ENCODE results near the gene TPO. TPM values are rescaled to one million over a fixed set of nuclear protein-coding genes. Genes with fewer than 3 reads are reported as not detected.

The TPO gene
- total RNA-seq, result not detected

GRCh38 chr2:1413156-1413710 is at the start of gene TPO:
Gene TPO, plus strand, starts transcription at chr2:1413463. Its CDS starts 946 bp downstream, at chr2:1414409.
- Mint-ChIP-seq H3K4me3 (no peak within 1 kb of the TSS), H3K27me3 (ENCODE audit: low read depth) (no peaks in the 10 kb centered on the region), H3K9me3 (ENCODE audit: insufficient read depth) (no peaks in the 10 kb centered on the region), H3K36me3 (ENCODE audit: low read depth) (no peaks in the 10 kb centered on the region), H3K27ac (no peak within 1 kb of the TSS), H3K4me1 (ENCODE audit: low read depth) (no peaks in the 10 kb centered on the region)
- ChIA-PET POLR2A (no interaction called here), CTCF (no interaction called here)
- ATAC-seq (no peak), DNase-seq (no peak)

GRCh38 chr2:1366546-1367134 is 46.6 kb upstream of the TPO start:
- ATAC-seq (no peak), DNase-seq (no peak)
- Mint-ChIP-seq H3K36me3 (ENCODE audit: low read depth) (no peaks in the 10 kb centered on the region), H3K27me3 (ENCODE audit: low read depth) (no peaks in the 10 kb centered on the region), H3K4me3 (no peak overlapping the region), H3K9me3 (ENCODE audit: insufficient read depth) (peaks cover 8% of the 10 kb centered on the region), H3K27ac (no peak overlapping the region), H3K4me1 (ENCODE audit: low read depth) (no peaks in the 10 kb centered on the region)
- CTCF ChIA-PET, result no interaction called here
- POLR2A ChIA-PET, result no interaction called here

GRCh38 chr2:1367601-1368000 is 45.7 kb upstream of the TPO start:
- H3K36me3 Mint-ChIP-seq (ENCODE audit: low read depth), result no peaks in the 10 kb centered on the region
- no peaks in the 10 kb centered on the region for H3K27me3 Mint-ChIP-seq (ENCODE audit: low read depth)
- no peak for DNase-seq

GRCh38 chr2:1369905-1370304 is 43.4 kb upstream of the TPO start:
- H3K36me3 Mint-ChIP-seq (ENCODE audit: low read depth), result no peaks in the 10 kb centered on the region
- DNase-seq (no peak), ATAC-seq (no peak)
- CTCF ChIA-PET, result no interaction called here
- no peak overlapping the region for H3K27ac Mint-ChIP-seq
- no peaks in the 10 kb centered on the region for H3K27me3 Mint-ChIP-seq (ENCODE audit: low read depth)
- H3K4me1 Mint-ChIP-seq (ENCODE audit: low read depth), result no peaks in the 10 kb centered on the region
- POLR2A ChIA-PET, result no interaction called here
- no peaks in the 10 kb centered on the region for H3K9me3 Mint-ChIP-seq (ENCODE audit: insufficient read depth)
- H3K4me3 Mint-ChIP-seq, result no peak overlapping the region

More at GRCh38 chr2:1367601-1368000, 45.7 kb upstream of the TPO start:
- no peak for ATAC-seq
- Mint-ChIP-seq H3K4me1 (ENCODE audit: low read depth) (no peaks in the 10 kb centered on the region), H3K9me3 (ENCODE audit: insufficient read depth) (peaks cover 8% of the 10 kb centered on the region), H3K27ac (no peak overlapping the region), H3K4me3 (no peak overlapping the region)
- ChIA-PET CTCF (no interaction called here), POLR2A (no interaction called here)

- no peaks in the 10 kb centered on the region for H3K4me1 Mint-ChIP-seq (ENCODE audit: low read depth)
- H3K27ac Mint-ChIP-seq, result no peak overlapping the region
- H3K9me3 Mint-ChIP-seq (ENCODE audit: insufficient read depth), result no peaks in the 10 kb centered on the region
- CTCF ChIA-PET, result no interaction called here
- no peak for ATAC-seq
- H3K36me3 Mint-ChIP-seq (ENCODE audit: low read depth), result no peaks in the 10 kb centered on the region
- no peak for DNase-seq
- no peaks in the 10 kb centered on the region for H3K27me3 Mint-ChIP-seq (ENCODE audit: low read depth)
- POLR2A ChIA-PET, result no interaction called here
- H3K4me3 Mint-ChIP-seq, result no peak overlapping the region
Observed at GRCh38 chr2:1370461-1370860, 42.8 kb upstream of the TPO start.

GRCh38 chr2:1371082-1371481 is 42.2 kb upstream of the TPO start:
- DNase-seq, result no peak
- H3K4me3 Mint-ChIP-seq, result no peak overlapping the region
- ATAC-seq, result no peak
- H3K36me3 Mint-ChIP-seq (ENCODE audit: low read depth), result no peaks in the 10 kb centered on the region
- ChIA-PET POLR2A (no interaction called here), CTCF (no interaction called here)
- no peak overlapping the region for H3K27ac Mint-ChIP-seq
- no peaks in the 10 kb centered on the region for H3K4me1 Mint-ChIP-seq (ENCODE audit: low read depth)
- no peaks in the 10 kb centered on the region for H3K27me3 Mint-ChIP-seq (ENCODE audit: low read depth)
- H3K9me3 Mint-ChIP-seq (ENCODE audit: insufficient read depth), result no peaks in the 10 kb centered on the region

GRCh38 chr2:1373830-1374229 is 39.4 kb upstream of the TPO start:
- ATAC-seq, result no peak
- H3K9me3 Mint-ChIP-seq (ENCODE audit: insufficient read depth), result no peaks in the 10 kb centered on the region
- H3K27me3 Mint-ChIP-seq (ENCODE audit: low read depth), result no peaks in the 10 kb centered on the region
- H3K4me3 Mint-ChIP-seq, result no peak overlapping the region
- H3K4me1 Mint-ChIP-seq (ENCODE audit: low read depth), result no peaks in the 10 kb centered on the region
- DNase-seq, result no peak
- ChIA-PET CTCF (no interaction called here), POLR2A (no interaction called here)
- H3K36me3 Mint-ChIP-seq (ENCODE audit: low read depth), result no peaks in the 10 kb centered on the region
- H3K27ac Mint-ChIP-seq, result no peak overlapping the region

- CTCF ChIA-PET, result no interaction called here
- Mint-ChIP-seq H3K4me3 (no peak overlapping the region), H3K9me3 (ENCODE audit: insufficient read depth) (no peaks in the 10 kb centered on the region), H3K27ac (no peak overlapping the region), H3K27me3 (ENCODE audit: low read depth) (no peaks in the 10 kb centered on the region), H3K36me3 (ENCODE audit: low read depth) (no peaks in the 10 kb centered on the region), H3K4me1 (ENCODE audit: low read depth) (no peaks in the 10 kb centered on the region)
- no peak for DNase-seq
- POLR2A ChIA-PET, result no interaction called here
- ATAC-seq, result no peak
Observed at GRCh38 chr2:1374287-1374686, 39.0 kb upstream of the TPO start.

GRCh38 chr2:1375794-1376193 is 37.5 kb upstream of the TPO start:
- no peaks in the 10 kb centered on the region for H3K9me3 Mint-ChIP-seq (ENCODE audit: insufficient read depth)
- no peak overlapping the region for H3K4me3 Mint-ChIP-seq
- no peak overlapping the region for H3K27ac Mint-ChIP-seq
- no peaks in the 10 kb centered on the region for H3K36me3 Mint-ChIP-seq (ENCODE audit: low read depth)
- ChIA-PET CTCF (no interaction called here), POLR2A (no interaction called here)
- H3K27me3 Mint-ChIP-seq (ENCODE audit: low read depth), result no peaks in the 10 kb centered on the region
- H3K4me1 Mint-ChIP-seq (ENCODE audit: low read depth), result no peaks in the 10 kb centered on the region
- DNase-seq (no peak), ATAC-seq (no peak)

GRCh38 chr2:1377473-1377872 is 35.8 kb upstream of the TPO start:
- no peaks in the 10 kb centered on the region for H3K36me3 Mint-ChIP-seq (ENCODE audit: low read depth)
- H3K4me1 Mint-ChIP-seq (ENCODE audit: low read depth), result no peaks in the 10 kb centered on the region
- DNase-seq (no peak), ATAC-seq (no peak)
- no peak overlapping the region for H3K4me3 Mint-ChIP-seq
- no peaks in the 10 kb centered on the region for H3K27me3 Mint-ChIP-seq (ENCODE audit: low read depth)
- H3K9me3 Mint-ChIP-seq (ENCODE audit: insufficient read depth), result no peaks in the 10 kb centered on the region
- no peak overlapping the region for H3K27ac Mint-ChIP-seq
- ChIA-PET POLR2A (no interaction called here), CTCF (no interaction called here)

GRCh38 chr2:1378456-1379150 is 34.7 kb upstream of the TPO start:
- no peak for DNase-seq
- ChIA-PET POLR2A (no interaction called here), CTCF (no interaction called here)
- Mint-ChIP-seq H3K27me3 (ENCODE audit: low read depth) (no peaks in the 10 kb centered on the region), H3K36me3 (ENCODE audit: low read depth) (no peaks in the 10 kb centered on the region), H3K9me3 (ENCODE audit: insufficient read depth) (no peaks in the 10 kb centered on the region), H3K4me1 (ENCODE audit: low read depth) (no peaks in the 10 kb centered on the region), H3K27ac (no peak overlapping the region), H3K4me3 (no peak overlapping the region)
- no peak for ATAC-seq

GRCh38 chr2:1381644-1382043 is 31.6 kb upstream of the TPO start:
- Mint-ChIP-seq H3K27ac (no peak overlapping the region), H3K36me3 (ENCODE audit: low read depth) (no peaks in the 10 kb centered on the region)

More at GRCh38 chr2:1381644-1382043, 31.6 kb upstream of the TPO start:
- no peak overlapping the region for H3K4me3 Mint-ChIP-seq
- no peaks in the 10 kb centered on the region for H3K27me3 Mint-ChIP-seq (ENCODE audit: low read depth)
- ATAC-seq, result no peak
- no peaks in the 10 kb centered on the region for H3K4me1 Mint-ChIP-seq (ENCODE audit: low read depth)
- ChIA-PET POLR2A (no interaction called here), CTCF (no interaction called here)
- DNase-seq, result no peak
- no peaks in the 10 kb centered on the region for H3K9me3 Mint-ChIP-seq (ENCODE audit: insufficient read depth)
